A673 (cell line): ENCODE data around the gene INTS1. TPM values are rescaled to one million over a fixed set of nuclear protein-coding genes. Genes with fewer than 3 reads are reported as not detected.
A peak's percentile ranks its signal among the peaks of the same experiment; 100 is the strongest.

Experiments used
- BruUV-seq: library from RNA; stranded (reverse); fragments of 400-500 nt; replicated peaks from 2 replicates; lab custom pipeline; 2021; lab: Mats Ljungman, UMichigan
- CTCF ChIA-PET: fragments of 300-600 bp; sonication (Branson Sonifier 250); formaldehyde crosslinking; loops from one replicate; lab custom pipeline; 2022; ENCODE audit warnings: antibody characterized with exemption; lab: Charles Lee
- POLR2A ChIA-PET: fragments of 300-600 bp; sonication (Branson Sonifier 250); formaldehyde crosslinking; loops from one replicate; lab custom pipeline; 2022; ENCODE audit warnings: antibody characterized with exemption; ENCODE audit not compliant: low non-redundant PET; lab: Charles Lee
- DNase-seq: peaks from one replicate; pipeline ENCODE4 v3.0.0-alpha.2; 2015; ENCODE audit warnings: low spot score
- H3K27ac ChIP-seq: fragments of 200-600 bp; sonication (generic); 2 replicates; pipeline ENCODE4 v1.5.1; 2016; ENCODE audit warnings: mixed run types, low read depth, mild to moderate bottlenecking, mixed read lengths, antibody characterized with exemption, low read length; ENCODE audit not compliant: poor library complexity, severe bottlenecking
- H3K27me3 ChIP-seq: fragments of 200-600 bp; sonication (generic); replicated peaks from 2 replicates; pipeline ENCODE4 v1.6.1; 2017; ENCODE audit warnings: mixed run types, low read depth, mild to moderate bottlenecking, mixed read lengths, antibody characterized with exemption, low read length; ENCODE audit not compliant: insufficient read depth, poor library complexity
- H3K36me3 ChIP-seq: fragments of 200-600 bp; sonication (generic); 2 replicates; pipeline ENCODE4 v1.6.1; 2016; ENCODE audit warnings: mixed run types, mild to moderate bottlenecking, mixed read lengths, antibody characterized with exemption, low read length; ENCODE audit not compliant: insufficient read depth, poor library complexity, severe bottlenecking
- H3K4me1 ChIP-seq: fragments of 200-600 bp; sonication (generic); 2 replicates; pipeline ENCODE4 v1.6.1; 2017; ENCODE audit warnings: mixed run types, mild to moderate bottlenecking, mixed read lengths, antibody characterized with exemption, low read length; ENCODE audit not compliant: insufficient read depth, poor library complexity, severe bottlenecking
- H3K4me3 ChIP-seq: fragments of 200-600 bp; sonication (generic); 2 replicates; pipeline ENCODE4 v1.5.1; 2016; ENCODE audit warnings: low read depth, mixed run types, mild to moderate bottlenecking, mixed read lengths, low read length; ENCODE audit not compliant: poor library complexity, severe bottlenecking
- H3K9me3 ChIP-seq: fragments of 200-600 bp; sonication (generic); 2 replicates; pipeline ENCODE4 v1.6.1; 2016; ENCODE audit warnings: mixed run types, low read depth, mild to moderate bottlenecking, mixed read lengths, antibody characterized with exemption, low read length; ENCODE audit not compliant: poor library complexity, severe bottlenecking
- CTCF ChIP-seq: fragments of 300-800, 200-600 bp; sonication (generic); conservative IDR thresholded peaks from 2 replicates; pipeline ENCODE4 v1.5.1; 2017; ENCODE audit warnings: low read depth, mild to moderate bottlenecking, antibody characterized with exemption, low read length, moderate library complexity, mixed read lengths
- EZH2 ChIP-seq: fragments of 200-600 bp; sonication (generic); IDR thresholded peaks from 2 replicates; pipeline ENCODE4 v1.6.1; 2017; ENCODE audit warnings: borderline replicate concordance, low read depth, mild to moderate bottlenecking, mixed read lengths, antibody characterized with exemption, low read length; ENCODE audit not compliant: poor library complexity, severe bottlenecking
- intact Hi-C: fragments of 100-400 bp; cut with micrococcal nuclease; formaldehyde crosslinking; loops from one replicate; pipeline ENCODE4 v1.10.0; 2022; ENCODE audit not compliant: unreplicated experiment
- total RNA-seq: library from RNA; stranded (reverse); gene quantifications from 2 replicates; pipeline ENCODE4 v1.2.3, GENCODE V29; 2021

The INTS1 gene
- total RNA-seq, 1 experiment from 2014 or later: 129 TPM

- Histone ChIP-seq H3K36me3 (no peaks in the 10 kb centered on the region), H3K27me3 (no peaks in the 10 kb centered on the region), H3K4me3 (peak overlapping the region; percentile 44), H3K9me3 (no peaks in the 10 kb centered on the region), H3K27ac (peak overlapping the region; percentile 1), H3K4me1 (peaks cover 12% of the 10 kb centered on the region)
- TF ChIP-seq CTCF (no peak), EZH2 (no peak)
- no TSS peak for BruUV-seq
- ChIA-PET POLR2A (no interaction called here), CTCF (no interaction called here)
- intact Hi-C loops: no loop called here
- DNase-seq: no peak
Observed at GRCh38 chr7:1459920-1460820, 44.0 kb downstream of the INTS1 start.

GRCh38 chr7:1459512-1459892, 44.7 kb downstream of the INTS1 start:
- no TSS peak for BruUV-seq
- CTCF ChIA-PET: no interaction called here
- intact Hi-C loops: no loop called here
- POLR2A ChIA-PET: no interaction called here
- Histone ChIP-seq H3K36me3 (no peaks in the 10 kb centered on the region), H3K9me3 (no peaks in the 10 kb centered on the region), H3K27me3 (no peaks in the 10 kb centered on the region), H3K4me3 (peak overlapping the region; percentile 72), H3K27ac (peak overlapping the region; percentile 45), H3K4me1 (peaks cover 18% of the 10 kb centered on the region)
- DNase-seq: peak; percentile 99
- no peak for TF ChIP-seq EZH2
- TF ChIP-seq CTCF: no peak

GRCh38 chr7:1458683-1459511, 45.3 kb downstream of the INTS1 start, which contains the start of gene MICALL2:
MICALL2 (minus strand) TSS chr7:1459470; CDS start chr7:1459326, 144 bp downstream.
- Histone ChIP-seq H3K9me3 (no peaks in the 10 kb centered on the region), H3K36me3 (no peaks in the 10 kb centered on the region), H3K4me1 (peaks cover 22% of the 10 kb centered on the region), H3K27ac (peak within 1 kb of the TSS; percentile 45), H3K27me3 (no peaks in the 10 kb centered on the region), H3K4me3 (peak within 1 kb of the TSS; percentile 72)
- POLR2A ChIA-PET: no interaction called here
- intact Hi-C loops: no loop called here
- CTCF ChIA-PET: no interaction called here
- TF ChIP-seq EZH2 (no peak), CTCF (no peak)
- BruUV-seq: no TSS peak
- DNase-seq: peak; percentile 55
